Measurements from ENCODE around the gene HSPBP1. TPM values are rescaled to one million over a fixed set of nuclear protein-coding genes. Genes with fewer than 3 reads are reported as not detected.

The HSPBP1 gene
- total and polyA plus RNA-seq, 4 donors: 9.4 to 31.6 (median 13.5) TPM

DNA sequence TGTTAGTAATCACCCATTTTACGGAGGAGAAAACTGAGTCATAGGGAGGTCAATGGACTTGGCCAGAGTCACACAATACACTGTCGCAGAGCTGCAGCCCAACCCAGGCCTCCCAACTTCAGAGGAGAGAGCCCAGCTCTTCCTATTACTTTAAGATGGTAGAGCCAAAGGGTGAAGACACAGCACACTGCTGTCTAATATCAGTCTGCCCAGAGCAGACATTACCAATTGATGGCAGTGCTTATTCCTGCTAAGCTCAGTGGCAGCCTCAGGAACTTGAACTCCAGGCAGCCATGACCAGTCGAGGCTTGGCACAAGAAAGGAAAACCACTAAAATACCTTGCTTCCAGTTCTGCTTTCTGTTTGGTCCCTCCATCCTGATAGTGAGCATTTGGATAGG lies 26.8 kb upstream of the HSPBP1 start:
- Histone ChIP-seq H3K4me3 (ENCODE audit: low read depth in 1 of 3, low read length in 3 of 3) (no peak overlapping the region), H3K4me1 (ENCODE audit: control insufficient read depth in 4 of 4, insufficient read depth in 4 of 4, low read length in 3 of 4) (peaks cover 0 to 3% (median under 1%) of the 10 kb centered on the region in 4 donors), H3K27ac (ENCODE audit: low read depth in 1 of 2, low read length in 2 of 2) (no peak overlapping the region), H3K9me3 (ENCODE audit: control insufficient read depth in 4 of 4, low read length in 3 of 4) (no peaks in the 10 kb centered on the region), H3K36me3 (ENCODE audit: control insufficient read depth in 4 of 4, insufficient read depth in 3 of 4, low read depth in 1 of 4, low read length in 3 of 4) (no peaks in the 10 kb centered on the region), H3K27me3 (ENCODE audit: control insufficient read depth in 4 of 4, insufficient read depth in 4 of 4, low read length in 3 of 4) (peaks cover 0 to 4% (median 0%) of the 10 kb centered on the region in 4 donors), H3K9ac (ENCODE audit: low read depth in 1 of 2, low read length in 2 of 2) (no peak overlapping the region)
- TF ChIP-seq FOXA2 (IDR thresholded peaks at IDR 0.05): no peak
- TF ChIP-seq, protein P1, sequence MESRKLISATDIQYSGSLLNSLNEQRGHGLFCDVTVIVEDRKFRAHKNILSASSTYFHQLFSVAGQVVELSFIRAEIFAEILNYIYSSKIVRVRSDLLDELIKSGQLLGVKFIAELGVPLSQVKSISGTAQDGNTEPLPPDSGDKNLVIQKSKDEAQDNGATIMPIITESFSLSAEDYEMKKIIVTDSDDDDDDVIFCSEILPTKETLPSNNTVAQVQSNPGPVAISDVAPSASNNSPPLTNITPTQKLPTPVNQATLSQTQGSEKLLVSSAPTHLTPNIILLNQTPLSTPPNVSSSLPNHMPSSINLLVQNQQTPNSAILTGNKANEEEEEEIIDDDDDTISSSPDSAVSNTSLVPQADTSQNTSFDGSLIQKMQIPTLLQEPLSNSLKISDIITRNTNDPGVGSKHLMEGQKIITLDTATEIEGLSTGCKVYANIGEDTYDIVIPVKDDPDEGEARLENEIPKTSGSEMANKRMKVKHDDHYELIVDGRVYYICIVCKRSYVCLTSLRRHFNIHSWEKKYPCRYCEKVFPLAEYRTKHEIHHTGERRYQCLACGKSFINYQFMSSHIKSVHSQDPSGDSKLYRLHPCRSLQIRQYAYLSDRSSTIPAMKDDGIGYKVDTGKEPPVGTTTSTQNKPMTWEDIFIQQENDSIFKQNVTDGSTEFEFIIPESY (IDR thresholded peaks at IDR 0.05): no peak
- no peak for DNase-seq (ENCODE audit: low spot score)
- 66% methylated on average over 3 of the region's 3 CpGs for WGBS

DNA sequence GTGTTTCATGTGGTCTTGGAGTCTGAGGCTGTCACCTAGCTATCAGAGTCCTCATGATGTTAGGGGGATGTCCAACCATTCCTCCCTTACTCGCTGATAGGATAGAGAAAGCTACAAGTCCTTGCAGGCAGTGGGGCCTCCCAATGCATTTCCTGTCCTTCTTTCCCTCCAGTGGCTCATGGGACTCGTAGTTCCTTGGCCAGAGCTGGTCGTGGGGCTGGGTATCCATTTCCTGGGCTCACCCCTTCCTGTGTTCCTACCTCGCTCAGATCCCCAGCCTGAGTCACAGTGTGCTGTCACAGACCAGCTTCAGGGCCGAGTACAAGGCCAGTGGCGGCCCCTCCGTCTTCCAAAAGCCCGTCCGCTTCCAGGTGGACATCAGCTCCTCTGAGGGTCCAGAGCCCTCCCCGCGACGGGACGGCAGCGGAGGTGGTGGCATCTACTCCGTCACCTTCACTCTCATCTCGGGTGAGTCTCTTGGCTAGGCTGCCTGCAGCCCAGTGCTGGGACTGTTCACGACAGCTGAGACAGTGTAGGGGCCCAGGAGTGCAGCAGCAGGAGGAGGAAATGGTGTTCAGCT lies 26.2 kb upstream of the HSPBP1 start:
- H3K27me3 ChIP-seq (ENCODE audit: control insufficient read depth in 4 of 4, insufficient read depth in 4 of 4, low read length in 3 of 4): no peaks in the 10 kb centered on the region
- TF ChIP-seq TAF1 (conservative IDR thresholded peaks at IDR 0.05): no peak
- TF ChIP-seq JUND (IDR thresholded peaks at IDR 0.05): no peak
- no peak for TF ChIP-seq EGR1 (IDR thresholded peaks at IDR 0.05; ENCODE audit: low read depth in 2 of 2)
- no peak for TF ChIP-seq FOXA1 (IDR thresholded peaks at IDR 0.05)
- TF ChIP-seq, protein P2, sequence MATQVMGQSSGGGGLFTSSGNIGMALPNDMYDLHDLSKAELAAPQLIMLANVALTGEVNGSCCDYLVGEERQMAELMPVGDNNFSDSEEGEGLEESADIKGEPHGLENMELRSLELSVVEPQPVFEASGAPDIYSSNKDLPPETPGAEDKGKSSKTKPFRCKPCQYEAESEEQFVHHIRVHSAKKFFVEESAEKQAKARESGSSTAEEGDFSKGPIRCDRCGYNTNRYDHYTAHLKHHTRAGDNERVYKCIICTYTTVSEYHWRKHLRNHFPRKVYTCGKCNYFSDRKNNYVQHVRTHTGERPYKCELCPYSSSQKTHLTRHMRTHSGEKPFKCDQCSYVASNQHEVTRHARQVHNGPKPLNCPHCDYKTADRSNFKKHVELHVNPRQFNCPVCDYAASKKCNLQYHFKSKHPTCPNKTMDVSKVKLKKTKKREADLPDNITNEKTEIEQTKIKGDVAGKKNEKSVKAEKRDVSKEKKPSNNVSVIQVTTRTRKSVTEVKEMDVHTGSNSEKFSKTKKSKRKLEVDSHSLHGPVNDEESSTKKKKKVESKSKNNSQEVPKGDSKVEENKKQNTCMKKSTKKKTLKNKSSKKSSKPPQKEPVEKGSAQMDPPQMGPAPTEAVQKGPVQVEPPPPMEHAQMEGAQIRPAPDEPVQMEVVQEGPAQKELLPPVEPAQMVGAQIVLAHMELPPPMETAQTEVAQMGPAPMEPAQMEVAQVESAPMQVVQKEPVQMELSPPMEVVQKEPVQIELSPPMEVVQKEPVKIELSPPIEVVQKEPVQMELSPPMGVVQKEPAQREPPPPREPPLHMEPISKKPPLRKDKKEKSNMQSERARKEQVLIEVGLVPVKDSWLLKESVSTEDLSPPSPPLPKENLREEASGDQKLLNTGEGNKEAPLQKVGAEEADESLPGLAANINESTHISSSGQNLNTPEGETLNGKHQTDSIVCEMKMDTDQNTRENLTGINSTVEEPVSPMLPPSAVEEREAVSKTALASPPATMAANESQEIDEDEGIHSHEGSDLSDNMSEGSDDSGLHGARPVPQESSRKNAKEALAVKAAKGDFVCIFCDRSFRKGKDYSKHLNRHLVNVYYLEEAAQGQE (IDR thresholded peaks at IDR 0.05): no peak
- TF ChIP-seq, protein P3, sequence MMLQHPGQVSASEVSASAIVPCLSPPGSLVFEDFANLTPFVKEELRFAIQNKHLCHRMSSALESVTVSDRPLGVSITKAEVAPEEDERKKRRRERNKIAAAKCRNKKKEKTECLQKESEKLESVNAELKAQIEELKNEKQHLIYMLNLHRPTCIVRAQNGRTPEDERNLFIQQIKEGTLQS (IDR thresholded peaks at IDR 0.05): no peak
- TF ChIP-seq, protein P1 (IDR thresholded peaks at IDR 0.05): no peak
- no peak for TF ChIP-seq RXRA (IDR thresholded peaks at IDR 0.05)
- no peak for TF ChIP-seq FOXA2 (IDR thresholded peaks at IDR 0.05)
- TF ChIP-seq HNF4A (conservative IDR thresholded peaks at IDR 0.05): no peak
- no peak for TF ChIP-seq HNF4G (IDR thresholded peaks at IDR 0.05)
- TF ChIP-seq, protein P4, sequence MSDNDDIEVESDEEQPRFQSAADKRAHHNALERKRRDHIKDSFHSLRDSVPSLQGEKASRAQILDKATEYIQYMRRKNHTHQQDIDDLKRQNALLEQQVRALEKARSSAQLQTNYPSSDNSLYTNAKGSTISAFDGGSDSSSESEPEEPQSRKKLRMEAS (IDR thresholded peaks at IDR 0.05): no peak
- no peak for TF ChIP-seq CTCF (IDR thresholded peaks at IDR 0.05; ENCODE audit: low read depth, low read length, missing input control)
- no peak for TF ChIP-seq SP1 (IDR thresholded peaks at IDR 0.05)
- TF ChIP-seq YY1 (IDR thresholded peaks at IDR 0.05): no peak
- no peak for TF ChIP-seq RAD21 (IDR thresholded peaks at IDR 0.05)
- no peak for TF ChIP-seq GABPA (IDR thresholded peaks at IDR 0.05 in 1 of 2, conservative IDR thresholded peaks at IDR 0.05 in 1 of 2)
- no peak for TF ChIP-seq NR2F2 (IDR thresholded peaks at IDR 0.05)
- H3K36me3 ChIP-seq (ENCODE audit: control insufficient read depth in 4 of 4, insufficient read depth in 3 of 4, low read depth in 1 of 4, low read length in 3 of 4): no peaks in the 10 kb centered on the region
- no peak overlapping the region for H3K27ac ChIP-seq (ENCODE audit: low read depth in 1 of 2, low read length in 2 of 2)
- no peaks in the 10 kb centered on the region for H3K9me3 ChIP-seq (ENCODE audit: control insufficient read depth in 4 of 4, low read length in 3 of 4)
- no peak overlapping the region for H3K4me3 ChIP-seq (ENCODE audit: low read depth in 1 of 3, low read length in 3 of 3)
- 87% methylated on average over 17 of the region's 17 CpGs for WGBS
- peaks cover 0 to 7% (median 3%) of the 10 kb centered on the region in 4 donors for H3K4me1 ChIP-seq (ENCODE audit: control insufficient read depth in 4 of 4, insufficient read depth in 4 of 4, low read length in 3 of 4)
- DNase-seq (ENCODE audit: low spot score): no peak
- H3K9ac ChIP-seq (ENCODE audit: low read depth in 1 of 2, low read length in 2 of 2): no peak overlapping the region
